Nephron progenitor cell (in vitro differentiated cells): ENCODE data around the gene P2RY13.

Experiments used
- DNase-seq: peaks from one replicate; pipeline ENCODE4 v3.0.0; 2021
- H3K27ac Mint-ChIP-seq: 2 replicates; pipeline ENCODE4 v1.8.0; 2021; ENCODE audit warnings: mild to moderate bottlenecking, moderate library complexity, mixed read lengths
- H3K27me3 Mint-ChIP-seq: 2 replicates; pipeline ENCODE4 v1.8.0; 2021; ENCODE audit warnings: mild to moderate bottlenecking, low read depth, mixed read lengths; ENCODE audit not compliant: poor library complexity
- H3K36me3 Mint-ChIP-seq: 2 replicates; pipeline ENCODE4 v1.8.0; 2021; ENCODE audit warnings: low read depth, mixed read lengths
- H3K4me1 Mint-ChIP-seq: 2 replicates; pipeline ENCODE4 v1.8.0; 2021; ENCODE audit warnings: mixed read lengths
- H3K4me3 Mint-ChIP-seq: 2 replicates; pipeline ENCODE4 v1.8.0; 2021; ENCODE audit warnings: mild to moderate bottlenecking, moderate library complexity, mixed read lengths
- H3K9me3 Mint-ChIP-seq: 2 replicates; pipeline ENCODE4 v1.8.0; 2021; ENCODE audit warnings: mild to moderate bottlenecking, moderate library complexity, mixed read lengths
- TF ChIP-seq, protein P1 (sequence below): fragments of 200-600 bp; sonication (generic); IDR thresholded peaks from 2 replicates; pipeline ENCODE4 v1.5.0; 2021; ENCODE audit warnings: antibody characterized with exemption

The P2RY13 gene

DNA sequence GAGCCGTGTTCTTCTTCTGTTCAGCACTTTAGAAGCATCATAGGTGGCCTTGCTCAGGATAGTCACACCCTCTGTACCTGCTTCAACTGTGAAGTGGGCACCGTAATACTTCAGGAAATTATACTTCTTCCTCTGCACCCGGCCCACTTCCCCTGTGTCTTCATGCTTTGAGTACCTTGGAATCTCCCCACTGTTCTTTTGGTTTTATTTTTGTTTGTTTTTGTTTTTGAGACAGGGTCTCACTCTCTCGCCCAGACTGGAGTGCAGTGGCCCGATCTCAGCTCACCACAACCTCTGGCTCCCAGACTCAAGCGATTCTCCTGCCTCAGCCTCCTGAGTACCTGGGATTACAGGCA is 52.7 kb downstream of the P2RY13 start:
- H3K36me3 Mint-ChIP-seq = peaks cover 4% of the 10 kb centered on the region
- TF ChIP-seq, protein P1, sequence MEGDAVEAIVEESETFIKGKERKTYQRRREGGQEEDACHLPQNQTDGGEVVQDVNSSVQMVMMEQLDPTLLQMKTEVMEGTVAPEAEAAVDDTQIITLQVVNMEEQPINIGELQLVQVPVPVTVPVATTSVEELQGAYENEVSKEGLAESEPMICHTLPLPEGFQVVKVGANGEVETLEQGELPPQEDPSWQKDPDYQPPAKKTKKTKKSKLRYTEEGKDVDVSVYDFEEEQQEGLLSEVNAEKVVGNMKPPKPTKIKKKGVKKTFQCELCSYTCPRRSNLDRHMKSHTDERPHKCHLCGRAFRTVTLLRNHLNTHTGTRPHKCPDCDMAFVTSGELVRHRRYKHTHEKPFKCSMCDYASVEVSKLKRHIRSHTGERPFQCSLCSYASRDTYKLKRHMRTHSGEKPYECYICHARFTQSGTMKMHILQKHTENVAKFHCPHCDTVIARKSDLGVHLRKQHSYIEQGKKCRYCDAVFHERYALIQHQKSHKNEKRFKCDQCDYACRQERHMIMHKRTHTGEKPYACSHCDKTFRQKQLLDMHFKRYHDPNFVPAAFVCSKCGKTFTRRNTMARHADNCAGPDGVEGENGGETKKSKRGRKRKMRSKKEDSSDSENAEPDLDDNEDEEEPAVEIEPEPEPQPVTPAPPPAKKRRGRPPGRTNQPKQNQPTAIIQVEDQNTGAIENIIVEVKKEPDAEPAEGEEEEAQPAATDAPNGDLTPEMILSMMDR = no peak
- no peak for DNase-seq
- no peaks in the 10 kb centered on the region for H3K9me3 Mint-ChIP-seq
- H3K4me3 Mint-ChIP-seq = no peak overlapping the region
- no peak overlapping the region for H3K27ac Mint-ChIP-seq
- no peaks in the 10 kb centered on the region for H3K27me3 Mint-ChIP-seq
- H3K4me1 Mint-ChIP-seq = peaks cover 27% of the 10 kb centered on the region
